MCF 10A (cell line): ENCODE measurements around the gene FNDC11. TPM values are rescaled to one million over a fixed set of nuclear protein-coding genes. Genes with fewer than 3 reads are reported as not detected.

ENCODE experiments used
- BruUV-seq: library from RNA; stranded (reverse); fragments of 400-500 nt; replicated peaks from 2 replicates; lab custom pipeline; 2021; lab: Mats Ljungman, UMichigan
- CTCF ChIA-PET: fragments of 300-600 bp; sonication (Branson Sonifier 250); formaldehyde crosslinking; extraction: SDS; loops from one replicate; lab custom pipeline; 2021; ENCODE audit warnings: antibody characterized with exemption, inconsistent platforms; lab: Yijun Ruan, JAX
- POLR2A ChIA-PET: fragments of 300-600, 350-650 bp; sonication (Branson Sonifier 250); formaldehyde crosslinking; extraction: SDS; loops from one replicate; lab custom pipeline; 2020; ENCODE audit warnings: antibody characterized with exemption, inconsistent platforms; lab: Yijun Ruan, JAX
- DNase-seq: peaks from one replicate; pipeline ENCODE4 v3.0.0-alpha.2; 2018; ENCODE audit not compliant: unreplicated experiment
- H3K27ac Mint-ChIP-seq: one replicate; pipeline ENCODE4 v1.8.0; 2022; ENCODE audit warnings: mild to moderate bottlenecking, low read depth, mixed read lengths; ENCODE audit not compliant: unreplicated experiment
- H3K27me3 Mint-ChIP-seq: one replicate; pipeline ENCODE4 v1.8.0; 2022; ENCODE audit warnings: mixed read lengths; ENCODE audit not compliant: insufficient read depth, unreplicated experiment
- H3K36me3 Mint-ChIP-seq: one replicate; pipeline ENCODE4 v1.8.0; 2022; ENCODE audit warnings: mild to moderate bottlenecking, moderate library complexity, mixed read lengths; ENCODE audit not compliant: insufficient read depth, unreplicated experiment
- H3K4me1 Mint-ChIP-seq: one replicate; pipeline ENCODE4 v1.8.0; 2022; ENCODE audit warnings: mixed read lengths; ENCODE audit not compliant: insufficient read depth, unreplicated experiment
- H3K4me3 Mint-ChIP-seq: one replicate; pipeline ENCODE4 v1.8.0; 2022; ENCODE audit warnings: mild to moderate bottlenecking, moderate library complexity, mixed read lengths; ENCODE audit not compliant: unreplicated experiment
- H3K9me3 Mint-ChIP-seq: one replicate; pipeline ENCODE4 v1.8.0; 2022; ENCODE audit warnings: mixed read lengths; ENCODE audit not compliant: unreplicated experiment
- intact Hi-C: fragments of 100-400 bp; cut with micrococcal nuclease; formaldehyde crosslinking; loops from 2 replicates; pipeline ENCODE4 v1.14.1; 2022
- total RNA-seq: library from RNA; stranded (reverse); gene quantifications from 2 replicates; pipeline ENCODE4 v1.2.3, GENCODE V29; 2022
- TF ChIP-seq, protein P1 (sequence below): fragments of 200-600 bp; IDR thresholded peaks from one replicate; pipeline ENCODE4 v1.8.0; 2022; ENCODE audit warnings: antibody characterized with exemption, mild to moderate bottlenecking; ENCODE audit not compliant: unreplicated experiment

The FNDC11 gene
- total RNA-seq, 1 experiment from 2014 or later: 2.4 TPM

DNA sequence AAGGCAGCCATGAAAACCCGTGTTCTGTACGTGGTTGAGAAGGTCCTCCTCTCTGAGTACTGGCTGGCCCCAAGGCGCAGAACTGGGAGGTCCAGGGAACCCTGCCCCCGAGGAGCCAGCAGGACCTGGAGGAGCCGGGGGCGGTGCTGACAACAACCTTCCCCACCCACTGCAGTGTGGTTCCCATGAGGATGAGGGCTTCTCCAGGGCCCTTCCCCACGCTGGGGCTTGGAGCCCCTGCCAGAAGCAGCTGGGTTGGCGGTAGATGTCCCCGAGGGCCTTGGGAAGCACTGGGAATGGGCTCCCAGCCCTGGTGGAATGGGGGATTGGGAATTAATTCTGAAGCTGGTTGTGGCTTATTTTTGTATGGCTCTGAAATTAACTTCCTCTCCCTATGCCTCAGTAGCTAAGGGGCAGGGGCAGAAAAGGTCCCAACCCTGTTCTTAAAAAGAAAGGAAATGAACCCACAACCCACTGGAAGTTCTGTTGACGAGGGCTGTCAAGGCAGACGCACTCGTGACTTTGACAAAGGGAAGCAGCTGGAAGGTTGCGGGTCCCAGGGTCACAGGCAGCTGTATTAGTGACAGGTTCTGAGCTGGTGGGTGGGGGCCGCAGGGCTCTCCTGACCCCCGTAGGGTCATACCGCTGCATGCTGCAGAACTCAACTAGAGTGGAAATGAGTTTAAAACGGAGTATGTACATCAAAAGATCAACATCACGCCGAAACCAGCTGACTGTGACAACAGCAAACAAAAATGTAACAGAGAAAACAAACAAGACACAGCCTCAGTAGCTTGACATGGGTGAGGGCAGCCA lies 34.0 kb downstream of the FNDC11 start:
- TF ChIP-seq, protein P1, sequence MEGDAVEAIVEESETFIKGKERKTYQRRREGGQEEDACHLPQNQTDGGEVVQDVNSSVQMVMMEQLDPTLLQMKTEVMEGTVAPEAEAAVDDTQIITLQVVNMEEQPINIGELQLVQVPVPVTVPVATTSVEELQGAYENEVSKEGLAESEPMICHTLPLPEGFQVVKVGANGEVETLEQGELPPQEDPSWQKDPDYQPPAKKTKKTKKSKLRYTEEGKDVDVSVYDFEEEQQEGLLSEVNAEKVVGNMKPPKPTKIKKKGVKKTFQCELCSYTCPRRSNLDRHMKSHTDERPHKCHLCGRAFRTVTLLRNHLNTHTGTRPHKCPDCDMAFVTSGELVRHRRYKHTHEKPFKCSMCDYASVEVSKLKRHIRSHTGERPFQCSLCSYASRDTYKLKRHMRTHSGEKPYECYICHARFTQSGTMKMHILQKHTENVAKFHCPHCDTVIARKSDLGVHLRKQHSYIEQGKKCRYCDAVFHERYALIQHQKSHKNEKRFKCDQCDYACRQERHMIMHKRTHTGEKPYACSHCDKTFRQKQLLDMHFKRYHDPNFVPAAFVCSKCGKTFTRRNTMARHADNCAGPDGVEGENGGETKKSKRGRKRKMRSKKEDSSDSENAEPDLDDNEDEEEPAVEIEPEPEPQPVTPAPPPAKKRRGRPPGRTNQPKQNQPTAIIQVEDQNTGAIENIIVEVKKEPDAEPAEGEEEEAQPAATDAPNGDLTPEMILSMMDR: no peak
- ChIA-PET CTCF (interaction anchor here (0.6 kb wide), 2 partner anchors 45 to 392 kb away, joined by 3 read pairs; no protein-coding TSS in a partner anchor), POLR2A (interaction anchor here (1.2 kb wide), 1 partner anchor 11 kb away, joined by 3 read pairs; no protein-coding TSS in a partner anchor)
- Mint-ChIP-seq H3K9me3 (no peaks in the 10 kb centered on the region), H3K27ac (no peak overlapping the region), H3K4me3 (no peak overlapping the region), H3K27me3 (no peaks in the 10 kb centered on the region), H3K36me3 (peaks cover 26% of the 10 kb centered on the region), H3K4me1 (no peaks in the 10 kb centered on the region)
- intact Hi-C loops: no loop called here
- no peak for DNase-seq
- TSS peak; percentile 22 for BruUV-seq

DNA sequence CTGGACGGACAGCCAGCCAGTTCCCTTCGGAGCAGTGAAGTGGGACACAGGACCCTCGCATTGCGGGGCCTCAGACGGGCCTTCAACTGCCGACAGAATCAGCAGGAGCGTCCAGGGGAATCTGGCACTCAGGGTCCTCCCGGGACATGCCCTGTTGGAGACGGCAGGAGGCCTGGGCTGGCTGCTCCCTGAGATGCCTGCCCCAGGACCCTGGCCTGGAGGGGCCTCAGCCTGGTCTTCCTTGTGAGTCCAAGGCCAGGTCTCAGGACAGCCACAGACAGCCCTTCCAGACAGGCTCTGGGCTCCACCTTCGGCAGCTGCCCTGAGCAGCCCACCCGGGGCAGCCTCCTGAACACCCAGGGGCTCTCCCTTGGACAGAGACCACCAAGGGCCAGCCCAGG lies 34.7 kb downstream of the FNDC11 start:
- intact Hi-C loops: no loop called here
- H3K4me1 Mint-ChIP-seq: no peaks in the 10 kb centered on the region
- H3K27ac Mint-ChIP-seq: no peak overlapping the region
- no peaks in the 10 kb centered on the region for H3K9me3 Mint-ChIP-seq
- no peaks in the 10 kb centered on the region for H3K27me3 Mint-ChIP-seq
- TF ChIP-seq, protein P1: no peak
- no TSS peak for BruUV-seq
- ChIA-PET CTCF (interaction anchor here (0.6 kb wide), 1 partner anchor 44 kb away, joined by 3 read pairs; no protein-coding TSS in a partner anchor), POLR2A (interaction anchor here (1.2 kb wide), 1 partner anchor 11 kb away, joined by 3 read pairs; no protein-coding TSS in a partner anchor)
- no peak for DNase-seq
- peaks cover 31% of the 10 kb centered on the region for H3K36me3 Mint-ChIP-seq
- H3K4me3 Mint-ChIP-seq: no peak overlapping the region

DNA sequence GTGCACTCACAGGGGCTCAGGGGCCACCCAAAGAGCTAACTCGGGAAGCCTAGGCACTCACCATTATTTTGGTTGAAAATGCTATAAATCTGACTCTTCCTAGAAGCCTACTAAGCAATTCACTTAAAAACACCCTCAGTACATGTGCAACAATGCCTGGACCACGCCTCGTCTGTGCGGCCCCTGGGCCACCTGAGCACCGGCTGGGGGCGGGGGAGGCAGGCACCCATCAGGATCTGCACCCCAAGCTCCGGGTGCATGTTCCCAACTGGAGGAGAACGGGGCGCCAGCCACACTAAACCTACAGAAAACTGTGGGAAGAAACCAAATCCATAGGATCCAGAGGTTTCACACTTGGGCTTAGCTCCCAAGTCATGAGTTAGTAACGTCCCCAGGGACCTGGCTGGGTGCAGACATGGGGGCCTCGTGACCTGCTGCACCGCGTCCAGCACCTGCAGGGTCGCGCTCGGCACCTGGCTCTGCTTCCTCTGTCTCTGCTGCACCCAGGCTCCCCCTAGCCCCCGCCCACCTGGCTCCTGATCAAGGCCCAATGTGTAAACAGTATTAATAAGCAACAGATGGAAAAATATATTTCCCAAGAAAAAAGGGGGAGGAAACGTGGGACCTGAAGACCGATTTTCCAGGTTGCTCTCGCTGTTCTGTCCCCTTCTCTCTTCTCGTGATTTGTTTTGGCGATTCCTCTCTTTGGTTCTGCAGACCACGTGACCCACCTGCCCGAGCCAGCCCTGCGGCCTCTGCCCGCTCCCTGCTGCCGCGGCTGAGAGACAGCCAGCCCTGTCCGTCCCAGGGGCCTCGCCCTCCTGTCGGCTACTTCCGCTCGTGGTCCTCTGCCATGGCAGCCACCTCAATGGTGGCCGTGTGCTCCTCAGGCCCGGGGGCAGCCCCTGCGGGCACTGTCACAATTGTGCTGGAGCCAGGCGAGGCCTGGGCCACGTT lies 35.6 kb downstream of the FNDC11 start:
- ChIA-PET CTCF (no interaction called here), POLR2A (no interaction called here)
- BruUV-seq: no TSS peak
- H3K27me3 Mint-ChIP-seq: no peaks in the 10 kb centered on the region
- DNase-seq: no peak
- TF ChIP-seq, protein P1: no peak
- no peak overlapping the region for H3K4me3 Mint-ChIP-seq
- no peak overlapping the region for H3K27ac Mint-ChIP-seq
- no peaks in the 10 kb centered on the region for H3K4me1 Mint-ChIP-seq
- no peaks in the 10 kb centered on the region for H3K9me3 Mint-ChIP-seq
- intact Hi-C loops: no loop called here
- H3K36me3 Mint-ChIP-seq: peaks cover 31% of the 10 kb centered on the region
